K562 (cell line): ENCODE measurements around the gene ACY1. TPM values are rescaled to one million over a fixed set of nuclear protein-coding genes. Genes with fewer than 3 reads are reported as not detected.

Source experiments
- ATF4 ChIP-seq: fragments of 450-650 bp; formaldehyde crosslinking; IDR thresholded peaks from 2 replicates; pipeline ENCODE4 v1.4.0; 2022; ENCODE audit warnings: mild to moderate bottlenecking, moderate library complexity
- BDP1 ChIP-seq: IDR thresholded peaks from 3 replicates; pipeline ENCODE4 v1.6.1; 2011; ENCODE audit not compliant: insufficient read length, insufficient read depth
- CHD7 ChIP-seq: fragments of 200-600 bp; sonication (generic); IDR thresholded peaks from one replicate; pipeline ENCODE4 v1.6.1; 2012; ENCODE audit warnings: mild to moderate bottlenecking, low read depth, low read length, inconsistent platforms
- HDAC3 ChIP-seq: fragments of 450-650 bp; IDR thresholded peaks from 2 replicates; pipeline ENCODE4 v1.6.1; 2018; ENCODE audit warnings: borderline replicate concordance, mild to moderate bottlenecking, moderate library complexity; ENCODE audit not compliant: partially characterized antibody
- IRF1 ChIP-seq: sonication (generic); formaldehyde crosslinking; IDR thresholded peaks from 2 replicates; pipeline ENCODE4 v1.8.0; 2022; ENCODE audit warnings: missing genetic modification reagents, mild to moderate bottlenecking, borderline replicate concordance
- MECOM ChIP-seq: fragments of 250-450 bp; sonication (Bioruptor Pico); IDR thresholded peaks from 2 replicates; pipeline ENCODE4 v1.8.0; 2022; ENCODE audit warnings: inconsistent platforms
- PHF8 ChIP-seq: fragments of 200-600 bp; sonication (generic); IDR thresholded peaks from 2 replicates; pipeline ENCODE4 v1.6.1; 2012; ENCODE audit warnings: mixed run types, mild to moderate bottlenecking, inconsistent platforms, low read length, moderate library complexity, borderline replicate concordance
- PYGO2 ChIP-seq: fragments of 450-650 bp; IDR thresholded peaks from 2 replicates; pipeline ENCODE4 v1.6.1; 2016; ENCODE audit warnings: mild to moderate bottlenecking, missing genetic modification characterization, moderate library complexity, missing compliant biosample characterization
- RHOXF2B ChIP-seq: fragments of 250-450 bp; sonication (Bioruptor Pico); conservative IDR thresholded peaks from 2 replicates; pipeline ENCODE4 v1.5.1; 2021
- SAFB ChIP-seq: fragments of 200-400 bp; formaldehyde crosslinking; IDR thresholded peaks from 2 replicates; pipeline ENCODE4 v1.6.1; 2017; ENCODE audit warnings: low read depth, low read length, borderline replicate concordance
- SUPT5H ChIP-seq: fragments of 450-650 bp; IDR thresholded peaks from 2 replicates; pipeline ENCODE4 v1.6.1; 2016
- TAL1 ChIP-seq: fragments of 450-650 bp; IDR thresholded peaks from 2 replicates; pipeline ENCODE4 v1.6.1; 2016; ENCODE audit warnings: mild to moderate bottlenecking
- ZFPM2 ChIP-seq: fragments of 250-450 bp; sonication (Bioruptor Pico); IDR thresholded peaks from 2 replicates; pipeline ENCODE4 v1.5.1; 2022; ENCODE audit warnings: mild to moderate bottlenecking
- ZKSCAN8 ChIP-seq: fragments of 200-800 bp; sonication (Bioruptor generic); IDR thresholded peaks from 2 replicates; pipeline ENCODE4 v1.6.1; 2016; ENCODE audit warnings: missing genetic modification characterization, missing compliant biosample characterization
- ZNF184 ChIP-seq: sonication (generic); formaldehyde crosslinking; IDR thresholded peaks from 2 replicates; pipeline ENCODE4 v1.5.0; 2020; ENCODE audit warnings: missing genetic modification reagents
- ZNF717 ChIP-seq: fragments of 250-450 bp; sonication (Bioruptor Pico); IDR thresholded peaks from 2 replicates; pipeline ENCODE4 v1.5.0; 2021
- polyA plus RNA-seq, 8 experiments: library from polyadenylated mRNA; depleted of rRNA in 4 of 8; stranded (reverse) in 5 of 8; unstranded in 3 of 8; fragments of >200 nt; fragmentation: Nextera tagmentation in 2 of 8; fragmentation: Illumina TruSeq in 1 of 8; extraction: Ambion mirVana in 2 of 8; extraction: Trizol in 1 of 8; gene quantifications; 2 replicates each; pipeline versions ENCODE4 v1.2.1 to v1.2.3, GENCODE V29; 2011 to 2014; ENCODE audit warnings: inconsistent platforms in 1 of 8, missing spikeins in 1 of 8
- total RNA-seq, 7 experiments: library from RNA; depleted of rRNA in 6 of 7; stranded (reverse); fragments of >200 nt in 6 of 7; fragmentation: Illumina TruSeq in 2 of 7; extraction: Trizol in 2 of 7; gene quantifications; 2 replicates each; pipeline versions ENCODE4 v1.2.1 to v1.2.3, GENCODE V29; 2011 to 2021; ENCODE audit warnings: low replicate concordance in 1 of 7

ACY1 gene
- total and polyA plus RNA-seq, 9 of the 15 experiments (the other 6 are each of a cell fraction or from before 2014, with no cell fraction given), result 70.7 to 195 (median 123) TPM

GRCh38 chr3:51995346-51996163 is 12.2 kb downstream of the ACY1 start, which contains the start of gene RPL29 (continued):
- TF ChIP-seq CHD7 (no peak), PHF8 (peak; percentile 89), MECOM (no peak), RHOXF2B (CRISPR knock-in tag) (no peak), TAL1 (no peak), PYGO2 (tag) (no peak), SUPT5H (peak; percentile 96), ZKSCAN8 (no peak), SAFB (no peak), HDAC3 (no peak), ATF4 (CRISPR knock-in tag) (0 out of 2 replicates have a peak, but pooled peaks have one; percentile 36), IRF1 (CRISPR knock-in tag) (no peak), ZFPM2 (CRISPR knock-in tag) (no peak), BDP1 (no peak), ZNF184 (CRISPR knock-in tag) (no peak), ZNF717 (CRISPR knock-in tag) (no peak)
